DOHH2 (cell line): ENCODE results near the gene AFF1.

Source experiments
- H3F3A ChIP-seq: fragments of 200-600 bp; sonication (generic), shearing (Covaris generic); 2 replicates; pipeline ENCODE4 v1.6.0; 2016; ENCODE audit warnings: antibody characterized with exemption, mild to moderate bottlenecking; ENCODE audit not compliant: control insufficient read depth, insufficient read depth
- H3K27ac ChIP-seq: fragments of 200-600 bp; sonication (generic); 2 replicates; pipeline ENCODE4 v1.5.1; 2014; ENCODE audit warnings: low read depth, mild to moderate bottlenecking, low read length, moderate library complexity
- H3K27me3 ChIP-seq: fragments of 200-600 bp; sonication (generic); 2 replicates; pipeline ENCODE4 v1.6.1; 2014; ENCODE audit warnings: mild to moderate bottlenecking, low read length, mixed read lengths; ENCODE audit not compliant: control insufficient read depth
- H3K36me3 ChIP-seq: fragments of 200-600 bp; sonication (generic); 2 replicates; pipeline ENCODE4 v1.6.1; 2014; ENCODE audit warnings: mild to moderate bottlenecking, low read length, moderate library complexity, mixed read lengths; ENCODE audit not compliant: control insufficient read depth
- H3K4me1 ChIP-seq: fragments of 200-600 bp; sonication (generic); 2 replicates; pipeline ENCODE4 v1.6.1; 2014; ENCODE audit warnings: mild to moderate bottlenecking, low read length, mixed read lengths; ENCODE audit not compliant: control insufficient read depth
- H3K4me2 ChIP-seq: fragments of 200-600 bp; sonication (generic); 2 replicates; pipeline ENCODE4 v1.6.0; 2014; ENCODE audit warnings: mild to moderate bottlenecking, low read length, moderate library complexity
- H3K4me3 ChIP-seq: fragments of 200-600 bp; sonication (generic); 2 replicates; pipeline ENCODE4 v1.5.1; 2014; ENCODE audit warnings: mild to moderate bottlenecking, low read length, mixed read lengths
- H3K79me2 ChIP-seq: fragments of 200-600 bp; sonication (generic); 2 replicates; pipeline ENCODE4 v1.6.1; 2014; ENCODE audit warnings: mild to moderate bottlenecking, low read length, mixed read lengths; ENCODE audit not compliant: control insufficient read depth
- H3K9me2 ChIP-seq: fragments of 200-600 bp; sonication (generic); replicated peaks from 2 replicates; pipeline ENCODE4 v1.6.1; 2014; ENCODE audit warnings: mild to moderate bottlenecking, low read length, mixed read lengths; ENCODE audit not compliant: control insufficient read depth
- H3K9me3 ChIP-seq: fragments of 200-600 bp; sonication (generic); 2 replicates; pipeline ENCODE4 v1.6.1; 2014; ENCODE audit warnings: antibody characterized with exemption, low read length, mixed read lengths; ENCODE audit not compliant: control insufficient read depth, insufficient read depth
- H4K20me1 ChIP-seq: fragments of 200-600 bp; sonication (generic); 2 replicates; pipeline ENCODE4 v1.6.0; 2014; ENCODE audit warnings: low read depth, mild to moderate bottlenecking, antibody characterized with exemption, low read length, moderate library complexity; ENCODE audit not compliant: control insufficient read depth, insufficient read depth
- CTCF ChIP-seq: fragments of 200-600 bp; sonication (generic); IDR thresholded peaks from one replicate; pipeline ENCODE4 v1.5.1; 2014; ENCODE audit warnings: antibody characterized with exemption, mild to moderate bottlenecking, low read depth, low read length; ENCODE audit not compliant: poor library complexity, severe bottlenecking
- EZH2phosphoT487 ChIP-seq: fragments of 200-600 bp; sonication (generic); IDR thresholded peaks from 2 replicates; pipeline ENCODE4 v1.6.1; 2017; ENCODE audit warnings: borderline replicate concordance, mild to moderate bottlenecking, antibody characterized with exemption, low read length, moderate library complexity, mixed read lengths

The AFF1 gene

GRCh38 chr4:86942185-86942666 is 7.4 kb downstream of the AFF1 start:
- no peak overlapping the region for H3K4me3 ChIP-seq
- no peaks in the 10 kb centered on the region for H3K36me3 ChIP-seq
- peaks cover 91% of the 10 kb centered on the region for H3K4me1 ChIP-seq
- TF ChIP-seq CTCF (no peak), EZH2phosphoT487 (no peak)
- H3F3A ChIP-seq, result peaks cover 22% of the 10 kb centered on the region
- no peaks in the 10 kb centered on the region for H4K20me1 ChIP-seq
- H3K79me2 ChIP-seq, result peaks cover 51% of the 10 kb centered on the region
- no peak overlapping the region for H3K4me2 ChIP-seq
- H3K27me3 ChIP-seq, result no peaks in the 10 kb centered on the region
- no peaks in the 10 kb centered on the region for H3K9me3 ChIP-seq
- no peak overlapping the region for H3K27ac ChIP-seq
- H3K9me2 ChIP-seq, result no peaks in the 10 kb centered on the region

- Histone ChIP-seq H3K9me3 (no peaks in the 10 kb centered on the region), H3K4me2 (peak overlapping the region; percentile 37), H3K27me3 (no peaks in the 10 kb centered on the region), H4K20me1 (no peaks in the 10 kb centered on the region), H3F3A (peaks cover 6% of the 10 kb centered on the region), H3K27ac (no peak overlapping the region), H3K79me2 (peaks cover 35% of the 10 kb centered on the region), H3K9me2 (no peaks in the 10 kb centered on the region), H3K36me3 (no peaks in the 10 kb centered on the region), H3K4me1 (peaks cover 80% of the 10 kb centered on the region), H3K4me3 (no peak overlapping the region)
- TF ChIP-seq EZH2phosphoT487 (no peak), CTCF (no peak)
Observed at GRCh38 chr4:86944964-86945781, 10.4 kb downstream of the AFF1 start.

- Histone ChIP-seq H3K4me1 (peaks cover 84% of the 10 kb centered on the region), H3K36me3 (no peaks in the 10 kb centered on the region), H3K9me3 (no peaks in the 10 kb centered on the region), H3K79me2 (peaks cover 26% of the 10 kb centered on the region), H3F3A (0 out of 2 replicates have a peak, but pooled peaks cover 2% of the 10 kb centered on the region), H4K20me1 (no peaks in the 10 kb centered on the region), H3K27me3 (no peaks in the 10 kb centered on the region), H3K4me2 (peak overlapping the region; percentile 42), H3K9me2 (no peaks in the 10 kb centered on the region), H3K4me3 (peak overlapping the region; percentile 13), H3K27ac (peak overlapping the region; percentile 22)
- TF ChIP-seq CTCF, result no peak
- no peak for TF ChIP-seq EZH2phosphoT487
Observed at GRCh38 chr4:86946868-86947500, 12.2 kb downstream of the AFF1 start.
